Subcutaneous abdominal adipose tissue (tissue), 5 donors: Measurements from ENCODE around the gene ANKRD24.
A peak's percentile ranks its signal among the peaks of the same experiment; 100 is the strongest.
"Not testable (repeated sequence)": the region's sequence is repeated elsewhere in the genome, so short reads cannot be mapped to it uniquely, and the experiment has no call there.

ENCODE experiments used
- H3K27ac ChIP-seq: one replicate; pipeline ENCODE4 v1.7.0; 2013; ENCODE audit warnings: low read depth, mild to moderate bottlenecking, inconsistent platforms, low read length, moderate library complexity
- H3K27me3 ChIP-seq, 5 donors: one replicate each; pipeline ENCODE4 v1.7.0; 2013; ENCODE audit warnings: low read length in 5 of 5, inconsistent platforms in 1 of 5; ENCODE audit not compliant: control insufficient read depth in 5 of 5, insufficient read depth in 4 of 5
- H3K36me3 ChIP-seq, 5 donors: one replicate each; pipeline ENCODE4 v1.7.0; 2013; ENCODE audit warnings: low read length in 5 of 5; ENCODE audit not compliant: control insufficient read depth in 5 of 5, insufficient read depth in 5 of 5
- H3K4me1 ChIP-seq, 5 donors: one replicate each; pipeline ENCODE4 v1.7.0; 2013; ENCODE audit warnings: low read length in 5 of 5, mild to moderate bottlenecking in 3 of 5, moderate library complexity in 1 of 5; ENCODE audit not compliant: control insufficient read depth in 5 of 5, insufficient read depth in 5 of 5
- H3K4me3 ChIP-seq, 5 donors: one replicate each; pipeline ENCODE4 v1.7.0; 2013; ENCODE audit warnings: low read length in 5 of 5, low read depth in 1 of 5
- H3K9ac ChIP-seq, 5 donors: one replicate each; pipeline ENCODE4 v1.7.0; 2013; ENCODE audit warnings: low read length in 5 of 5, mild to moderate bottlenecking in 4 of 5, moderate library complexity in 3 of 5
- H3K9me3 ChIP-seq, 5 donors: one replicate each; pipeline ENCODE4 v1.7.0; 2013; ENCODE audit warnings: low read length in 5 of 5; ENCODE audit not compliant: control insufficient read depth in 5 of 5
- donor health status: healthy.
- donor health status: healthy.
- donor health status: healthy.
- donor health status: healthy.
- donor health status: healthy.

ANKRD24 gene

GRCh38 chr19:4182084-4182810 lies at the start of gene ANKRD24, which contains the start of gene SIRT6:
Gene ANKRD24 (plus strand): TSS chr19:4182689. CDS start chr19:4186426, 3,737 bp downstream.
Gene SIRT6 (minus strand): TSS chr19:4182563. CDS start chr19:4182539, 24 bp downstream.
- H3K9me3 ChIP-seq = no peaks in the 10 kb centered on the region
- H3K4me3 ChIP-seq = peak within 1 kb of the TSS; percentile 76 to 96 (median 91)
- H3K36me3 ChIP-seq = peaks cover 0 to 28% (median 10%) of the 10 kb centered on the region in 5 donors
- H3K27me3 ChIP-seq = peaks cover 0 to 9% (median 0%) of the 10 kb centered on the region in 5 donors
- peak within 1 kb of the TSS; percentile 69 for H3K27ac ChIP-seq
- peaks cover 2 to 29% (median 23%) of the 10 kb centered on the region in 5 donors for H3K4me1 ChIP-seq
- H3K9ac ChIP-seq = peak within 1 kb of the TSS; percentile 75 to 95 (median 92)

DNA sequence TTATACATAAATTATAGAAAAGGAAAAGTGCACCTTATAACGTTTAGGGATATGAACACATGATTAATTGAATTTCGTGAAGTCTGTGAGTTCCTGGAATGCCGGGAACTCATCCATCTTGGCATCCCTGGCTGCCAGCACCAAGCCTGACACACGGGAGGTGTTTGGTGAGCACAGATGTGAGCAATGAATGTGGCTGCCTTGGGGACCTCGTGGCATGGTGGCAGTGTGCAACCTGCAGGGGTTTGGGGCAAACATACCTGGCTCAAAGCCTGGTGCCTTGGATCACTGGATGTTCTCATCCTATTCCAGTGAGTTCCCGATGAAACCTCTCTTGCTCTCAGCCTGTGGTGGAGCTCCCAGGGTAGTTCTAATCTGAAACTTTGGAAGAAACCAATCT lies 48.1 kb upstream of the ANKRD24 start:
- Histone ChIP-seq H3K9me3 (no peaks in the 10 kb centered on the region), H3K4me3 (no peak overlapping the region), H3K4me1 (no peaks in the 10 kb centered on the region), H3K36me3 (no peaks in the 10 kb centered on the region), H3K9ac (peak overlapping the region in 1 of 5 donors; percentile 30), H3K27ac (no peak overlapping the region), H3K27me3 (no peaks in the 10 kb centered on the region)

- H3K27me3 ChIP-seq, H3K4me3 ChIP-seq, H3K36me3 ChIP-seq, H3K4me1 ChIP-seq, H3K9me3 ChIP-seq, H3K27ac ChIP-seq, H3K9ac ChIP-seq: not testable (repeated sequence)
These were observed 47.1 kb upstream of the ANKRD24 start for GRCh38 chr19:4135386-4135785.

DNA sequence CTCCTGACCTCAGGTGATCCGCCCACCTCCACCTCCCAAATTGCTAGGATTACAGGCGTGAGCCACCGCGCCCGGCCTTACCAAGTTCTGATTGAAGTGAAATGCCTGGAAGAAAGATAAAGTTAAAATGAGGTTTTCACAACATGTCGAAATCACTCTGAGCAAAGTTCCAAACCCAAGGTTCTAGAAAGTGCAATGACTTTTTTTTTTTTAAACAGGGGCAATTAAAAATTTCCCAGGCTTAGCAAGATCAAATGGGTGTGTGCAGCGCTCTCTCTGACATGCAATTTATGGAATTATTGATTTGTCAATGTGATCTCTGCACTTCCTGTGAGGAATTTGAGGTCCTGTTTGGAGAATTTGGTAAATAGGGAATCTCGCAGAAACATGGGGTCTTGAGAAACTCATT lies 45.8 kb upstream of the ANKRD24 start:
- no peak overlapping the region for H3K4me3 ChIP-seq
- no peak overlapping the region for H3K27ac ChIP-seq
- H3K4me1 ChIP-seq = no peaks in the 10 kb centered on the region
- no peaks in the 10 kb centered on the region for H3K36me3 ChIP-seq
- H3K9ac ChIP-seq = no peak overlapping the region
- H3K27me3 ChIP-seq = no peaks in the 10 kb centered on the region
- no peaks in the 10 kb centered on the region for H3K9me3 ChIP-seq

- H3K9ac ChIP-seq = no peak overlapping the region
- no peak overlapping the region for H3K27ac ChIP-seq
- no peaks in the 10 kb centered on the region for H3K27me3 ChIP-seq
- no peaks in the 10 kb centered on the region for H3K36me3 ChIP-seq
- no peak overlapping the region for H3K4me3 ChIP-seq
- no peaks in the 10 kb centered on the region for H3K4me1 ChIP-seq
- no peaks in the 10 kb centered on the region for H3K9me3 ChIP-seq
These were observed 44.0 kb upstream of the ANKRD24 start for GRCh38 chr19:4138445-4138844.

DNA sequence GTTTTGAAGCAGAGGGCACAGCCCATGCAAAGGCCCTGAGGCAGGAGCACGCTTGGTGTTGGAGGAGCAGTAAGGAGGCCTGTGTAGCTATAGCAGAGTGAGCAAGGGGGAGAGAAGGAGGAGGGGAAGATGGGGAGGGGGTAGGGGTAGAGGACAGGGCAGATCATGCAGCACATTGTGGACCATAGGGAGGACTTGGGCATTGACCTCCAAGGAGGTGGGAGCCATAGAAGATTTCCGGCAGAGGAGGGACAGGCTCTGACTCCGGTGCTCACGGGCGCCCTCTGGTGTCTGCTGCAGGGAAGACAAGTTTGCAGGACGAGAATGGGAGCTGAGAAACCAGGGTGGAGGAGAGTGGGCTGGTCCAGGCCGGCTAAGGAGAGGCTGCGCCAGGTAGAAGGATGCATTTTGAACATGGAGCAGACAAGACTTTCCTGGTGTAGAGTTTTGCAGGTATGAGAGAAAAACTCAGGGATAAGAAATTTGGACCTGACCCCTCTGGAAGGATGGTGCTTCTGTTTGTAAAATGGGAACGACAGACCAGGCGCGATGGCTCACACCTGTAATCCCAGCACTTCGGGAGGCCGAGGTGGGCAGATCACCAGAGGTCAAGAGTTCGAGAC lies 42.8 kb upstream of the ANKRD24 start:
- H3K4me1 ChIP-seq = no peaks in the 10 kb centered on the region
- no peak overlapping the region for H3K27ac ChIP-seq
- no peaks in the 10 kb centered on the region for H3K27me3 ChIP-seq
- no peaks in the 10 kb centered on the region for H3K36me3 ChIP-seq
- H3K9ac ChIP-seq = no peak overlapping the region
- H3K4me3 ChIP-seq = no peak overlapping the region
- H3K9me3 ChIP-seq = no peaks in the 10 kb centered on the region

DNA sequence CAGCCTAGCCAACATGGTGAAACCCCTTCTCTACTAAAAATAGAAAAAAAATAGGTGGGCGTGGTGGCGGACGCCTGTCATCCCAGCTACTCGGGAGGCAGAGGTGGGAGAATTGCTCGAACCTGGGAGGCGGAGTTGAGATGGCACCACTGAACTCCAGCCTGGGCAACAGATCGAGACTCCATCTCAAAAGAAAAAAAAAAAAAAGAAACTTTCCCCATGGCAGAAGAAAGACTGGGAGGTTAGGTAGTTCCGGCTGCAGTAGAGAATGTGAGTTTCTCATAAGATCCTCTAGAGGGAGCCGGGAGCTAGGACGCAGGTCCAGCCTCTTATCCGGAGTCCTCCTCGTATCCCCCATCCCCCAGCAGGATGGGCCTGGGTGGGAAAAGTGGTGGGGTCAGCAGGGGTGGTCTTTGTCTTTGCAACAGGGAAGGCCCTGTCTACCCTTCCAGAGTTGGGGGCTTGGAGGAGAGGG lies 42.2 kb upstream of the ANKRD24 start:
- Histone ChIP-seq H3K27ac (no peak overlapping the region), H3K9ac (no peak overlapping the region), H3K36me3 (no peaks in the 10 kb centered on the region), H3K4me1 (no peaks in the 10 kb centered on the region), H3K4me3 (no peak overlapping the region), H3K9me3 (no peaks in the 10 kb centered on the region), H3K27me3 (no peaks in the 10 kb centered on the region)

GRCh38 chr19:4142916-4143315 lies 39.6 kb upstream of the ANKRD24 start:
- H3K9me3 ChIP-seq, H3K4me3 ChIP-seq, H3K27ac ChIP-seq, H3K36me3 ChIP-seq, H3K27me3 ChIP-seq, H3K9ac ChIP-seq, H3K4me1 ChIP-seq: not testable (repeated sequence)

DNA sequence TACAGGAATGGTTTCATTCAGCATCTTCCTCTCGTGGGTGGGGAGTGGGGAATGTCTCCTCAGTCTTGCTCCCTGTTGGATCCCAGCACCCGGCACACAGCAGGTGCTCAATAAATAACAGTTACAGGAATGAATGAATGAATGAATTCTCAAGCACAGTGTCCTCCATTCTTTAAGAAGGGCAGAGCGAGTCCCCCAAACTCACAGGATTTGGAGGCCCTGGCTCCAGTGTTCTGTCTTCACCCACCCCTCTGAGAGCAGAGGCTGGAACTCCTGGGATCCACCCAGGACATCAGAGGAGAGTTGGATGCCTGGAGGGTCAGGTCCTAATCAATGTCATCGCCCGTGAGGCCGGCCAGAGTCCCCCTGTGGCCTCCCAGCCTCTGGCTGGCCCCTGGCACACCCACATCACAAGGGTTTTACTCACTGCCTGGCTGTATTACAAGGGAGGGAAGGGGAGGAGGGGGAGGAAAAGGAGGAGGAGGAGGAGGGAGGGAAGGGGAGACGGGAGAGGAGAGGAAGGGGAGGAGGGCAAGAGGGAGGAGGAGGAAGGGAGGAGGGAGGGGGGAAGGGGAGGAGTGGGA lies 37.7 kb upstream of the ANKRD24 start:
- Histone ChIP-seq H3K27ac (no peak overlapping the region), H3K36me3 (no peaks in the 10 kb centered on the region), H3K4me3 (no peak overlapping the region), H3K9me3 (no peaks in the 10 kb centered on the region), H3K27me3 (peaks cover under 1 to 9% (median 5%) of the 10 kb centered on the region in 5 donors), H3K9ac (no peak overlapping the region), H3K4me1 (peaks cover 0 to 5% (median 0%) of the 10 kb centered on the region in 5 donors)
